ENCODE data around the gene PDE3B.

PDE3B gene

DNA sequence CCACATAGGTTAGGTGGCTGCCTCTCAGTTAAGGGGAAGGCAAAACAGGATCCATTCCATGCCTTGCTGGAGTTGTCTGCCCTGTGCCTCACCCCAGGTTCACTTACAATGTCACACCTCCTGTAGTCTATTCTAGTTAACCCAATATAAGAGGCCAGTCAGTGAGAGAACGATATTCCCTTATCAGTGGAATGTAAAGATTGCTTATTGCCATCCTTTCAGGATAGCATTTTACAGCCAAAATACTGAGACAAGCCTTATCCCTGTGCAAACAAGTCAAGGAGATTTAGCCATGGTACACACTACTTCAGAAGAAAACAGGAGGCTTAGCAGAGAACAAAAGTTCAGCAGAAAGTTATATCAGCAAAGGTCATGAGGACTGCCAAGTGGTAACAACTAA lies 242.9 kb downstream of the PDE3B start:
- DNase-seq (ENCODE audit: low spot score), result no peak

DNA sequence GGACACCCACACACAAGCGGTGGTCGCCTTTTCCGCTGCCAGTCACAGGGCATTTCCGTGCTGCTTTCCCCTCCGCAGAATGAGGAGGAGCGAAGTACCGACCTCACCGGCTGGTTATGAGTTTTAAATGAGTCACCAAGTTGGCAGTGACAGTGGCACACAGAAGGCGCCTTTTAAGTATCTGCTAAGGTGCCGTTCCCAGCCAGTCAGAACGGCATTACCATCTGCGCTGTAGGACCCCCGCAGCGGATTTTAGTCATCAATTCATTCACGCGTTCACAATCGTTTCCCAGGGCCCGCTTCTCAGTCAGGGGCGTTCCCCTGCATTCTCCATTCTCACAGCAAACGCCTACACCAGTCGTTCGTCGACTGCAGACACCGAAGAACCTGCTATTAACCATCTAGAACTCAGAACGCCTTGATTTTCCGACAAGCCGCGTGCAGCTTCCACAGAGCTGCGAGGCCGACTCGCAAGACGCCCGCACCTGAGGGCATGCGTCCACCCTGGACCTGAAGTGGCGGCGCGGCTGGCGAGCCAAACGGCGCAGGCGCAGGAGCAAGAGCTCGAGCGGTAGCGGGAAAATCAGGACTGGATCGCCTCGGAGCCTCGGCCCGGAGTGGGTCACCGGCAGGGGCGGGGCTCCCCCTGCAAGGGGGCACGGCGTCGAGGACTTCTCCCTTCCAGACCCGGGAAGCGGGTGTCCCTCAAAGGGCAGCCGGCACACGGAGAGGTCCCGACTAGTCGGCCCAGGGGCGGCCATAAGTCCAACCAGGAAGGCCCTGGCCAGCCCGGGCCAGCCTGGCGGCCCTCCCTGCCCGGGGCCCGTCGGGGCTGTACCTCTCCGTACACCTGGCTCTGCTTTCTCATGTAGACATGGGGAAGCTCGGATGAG lies 247.8 kb downstream of the PDE3B start:
- DNase-seq (ENCODE audit: low spot score), result peak; percentile 89

GRCh38 chr11:14892036-14892556 lies 248.5 kb downstream of the PDE3B start, which contains the start of gene CYP2R1:
CYP2R1 (minus strand) TSS chr11:14892231; CDS start chr11:14892205, 26 bp downstream.
- peak; percentile 99 for DNase-seq (ENCODE audit: low spot score)

DNA sequence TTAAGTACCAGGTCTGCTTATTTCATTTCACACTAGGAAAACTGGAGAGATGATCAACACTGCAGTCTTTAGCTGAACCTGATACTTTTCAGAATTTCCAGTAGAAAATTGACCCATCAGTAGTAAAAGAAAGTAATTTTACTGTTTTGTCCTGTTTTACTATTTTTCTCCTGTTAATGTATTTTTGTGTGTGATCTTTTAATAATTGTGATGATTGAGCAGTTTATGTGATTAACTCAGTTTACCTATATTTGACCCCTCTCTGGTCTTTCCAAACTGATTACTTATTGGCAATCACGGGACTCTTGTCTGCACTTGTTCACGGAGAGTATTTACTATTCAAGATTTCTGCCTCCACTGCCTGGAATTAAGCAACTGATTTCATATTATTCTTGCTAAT lies 249.0 kb downstream of the PDE3B start:
- no peak for DNase-seq (ENCODE audit: low spot score)

GRCh38 chr11:14894657-14895598 lies 251.3 kb downstream of the PDE3B start:
- no peak for DNase-seq (ENCODE audit: low spot score)

DNA sequence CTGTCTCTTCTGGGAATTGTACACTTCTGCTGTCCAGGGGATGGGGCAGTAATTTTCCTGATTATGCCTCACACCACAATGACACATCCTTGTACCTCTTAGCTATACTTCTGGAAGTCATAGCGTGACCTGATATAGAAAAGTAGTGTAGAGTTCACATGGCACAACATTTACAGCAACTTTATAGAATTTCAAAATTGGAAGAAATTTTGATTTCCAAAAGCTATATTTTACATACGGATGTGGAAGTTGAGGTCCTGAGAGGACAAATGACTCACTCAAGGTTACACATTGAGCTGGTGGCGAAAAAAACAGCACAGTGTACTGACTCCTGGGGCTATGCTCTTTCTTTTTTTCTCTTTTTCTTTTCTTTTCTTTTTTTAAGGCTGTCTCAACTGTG lies 254.8 kb downstream of the PDE3B start:
- DNase-seq (ENCODE audit: low spot score), result no peak

- DNase-seq (ENCODE audit: low spot score), result no peak
Observed at GRCh38 chr11:14898906-14899305, 255.3 kb downstream of the PDE3B start.

- DNase-seq (ENCODE audit: low spot score), result peak; percentile 46
Observed at GRCh38 chr11:14902650-14903350, 259.2 kb downstream of the PDE3B start.

DNA sequence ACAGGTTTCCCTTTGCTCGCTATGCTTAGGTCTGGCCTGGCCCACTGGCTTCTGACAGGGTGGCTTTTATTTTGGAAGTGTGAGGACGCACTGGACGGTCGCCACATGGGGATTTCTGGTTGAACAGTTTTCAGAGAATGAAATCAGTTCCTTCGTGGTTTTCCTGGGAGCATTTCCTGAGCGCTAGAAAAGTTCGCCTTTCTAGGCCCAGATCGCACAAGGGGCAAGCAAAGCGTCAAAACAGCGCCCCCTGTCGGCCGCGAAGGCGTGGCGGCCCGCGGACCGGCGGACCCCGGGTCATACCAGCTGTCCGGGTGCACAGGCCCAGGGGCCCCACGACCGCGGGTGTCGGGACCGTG lies 261.1 kb downstream of the PDE3B start:
- DNase-seq (ENCODE audit: low spot score), result peak; percentile 69

DNA sequence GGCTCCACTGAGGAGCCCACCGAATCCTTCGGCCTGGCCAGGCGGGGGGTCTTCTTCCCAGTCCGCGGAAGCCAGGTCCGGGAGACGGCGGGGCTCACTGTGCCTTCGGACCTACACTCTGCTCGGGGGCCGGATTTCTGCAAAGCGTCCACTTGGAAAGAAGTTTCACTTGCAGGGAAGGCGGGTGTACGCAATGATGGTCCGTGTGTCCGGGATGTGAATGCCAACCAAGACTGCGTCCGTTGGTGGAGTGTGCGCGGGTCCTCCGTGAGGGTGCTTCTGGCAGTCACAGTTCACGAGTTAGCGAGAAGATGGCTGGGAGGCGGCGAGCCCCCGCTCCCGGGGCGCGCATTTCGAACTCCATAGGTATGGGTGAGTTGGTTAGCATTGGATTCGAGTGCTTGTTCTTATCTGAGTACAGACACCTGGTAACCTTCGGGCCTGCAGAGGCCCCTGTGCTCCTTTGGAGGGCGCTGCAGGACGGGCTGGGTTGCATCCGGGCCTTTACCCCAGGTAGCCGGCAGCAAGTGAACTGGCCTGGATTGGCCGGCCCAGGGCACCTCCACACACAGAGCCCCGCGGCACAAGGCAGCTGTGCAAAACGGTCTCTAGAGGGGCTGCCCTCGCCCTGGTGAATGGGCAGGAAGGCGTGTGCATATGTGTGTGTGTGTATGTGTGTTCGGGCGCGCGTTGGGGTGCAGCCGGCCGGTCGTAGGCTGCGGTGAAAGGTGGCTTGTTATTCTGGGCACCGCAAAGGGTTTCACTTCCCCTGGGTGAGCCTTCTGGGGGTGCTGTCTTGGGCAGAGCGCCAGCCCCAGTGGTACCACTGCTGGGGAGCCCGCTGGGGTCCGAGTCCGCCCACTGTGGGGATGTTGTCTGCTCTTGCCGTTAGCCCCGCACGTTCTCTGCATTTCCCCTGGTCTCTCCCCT lies 261.8 kb downstream of the PDE3B start:
- peak; percentile 12 for DNase-seq (ENCODE audit: low spot score)

DNA sequence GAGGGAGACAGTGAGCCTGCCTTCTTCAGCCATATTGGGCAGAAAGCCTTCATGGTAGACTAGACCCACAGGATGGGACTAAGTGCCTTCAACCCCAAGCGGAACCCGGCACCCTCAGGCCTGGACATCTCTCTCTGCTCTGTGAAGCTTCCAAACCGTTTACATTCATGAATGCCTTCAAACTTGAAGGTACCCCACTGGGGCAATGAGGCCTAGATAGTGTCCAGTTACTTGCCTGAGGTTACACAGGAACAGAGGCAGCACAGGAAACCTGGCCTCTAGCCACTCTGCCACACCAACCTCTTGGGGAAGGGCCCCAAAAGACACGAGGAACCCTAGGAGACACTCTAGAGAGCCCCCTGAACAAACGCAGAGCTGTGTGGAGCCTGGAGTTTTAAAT lies 263.0 kb downstream of the PDE3B start:
- DNase-seq (ENCODE audit: low spot score), result no peak

GRCh38 chr11:14906993-14907392 lies 263.4 kb downstream of the PDE3B start:
- no peak for DNase-seq (ENCODE audit: low spot score)

DNA sequence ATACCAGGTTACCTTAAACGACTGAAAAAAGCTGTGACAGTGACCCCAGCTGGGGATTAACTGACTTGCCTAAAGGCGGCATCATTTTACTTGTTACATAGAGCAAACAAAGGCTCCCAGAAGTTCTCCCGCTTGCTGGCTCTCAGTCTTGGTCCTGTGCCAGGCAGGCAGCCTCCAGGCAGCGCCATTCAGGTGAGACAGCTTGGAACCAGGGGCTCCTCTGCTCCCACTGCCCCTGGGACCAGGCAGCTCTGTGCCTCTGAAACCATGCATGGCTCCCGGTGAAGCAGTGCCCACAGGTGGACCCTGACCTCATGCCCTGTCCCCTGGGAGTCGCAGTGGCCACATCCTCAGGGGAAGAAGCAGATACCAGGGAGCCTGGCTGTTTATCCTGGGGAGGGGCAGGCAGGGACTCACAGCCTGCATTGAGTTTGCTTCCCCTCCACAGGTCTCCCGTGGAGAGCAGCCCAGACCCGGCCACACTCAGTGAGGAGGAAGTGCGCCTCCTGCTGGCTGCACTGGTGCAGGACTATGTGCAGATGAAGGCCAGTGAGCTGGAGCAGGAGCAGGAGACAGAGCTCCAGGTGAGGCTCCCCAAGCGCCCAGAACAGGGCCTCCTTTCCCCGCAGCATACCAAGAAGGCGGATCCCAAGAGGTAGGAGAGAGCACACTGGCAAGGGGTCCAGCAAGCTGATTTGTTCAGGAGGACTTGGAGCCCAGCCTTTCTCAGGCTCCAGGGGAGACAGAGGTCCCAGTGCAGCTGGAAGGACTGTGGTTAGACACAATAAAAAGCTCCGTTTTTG lies 264.0 kb downstream of the PDE3B start:
- no peak for DNase-seq (ENCODE audit: low spot score)

GRCh38 chr11:14908214-14908880 lies 264.7 kb downstream of the PDE3B start:
- DNase-seq (ENCODE audit: low spot score), result peak; percentile 43

DNA sequence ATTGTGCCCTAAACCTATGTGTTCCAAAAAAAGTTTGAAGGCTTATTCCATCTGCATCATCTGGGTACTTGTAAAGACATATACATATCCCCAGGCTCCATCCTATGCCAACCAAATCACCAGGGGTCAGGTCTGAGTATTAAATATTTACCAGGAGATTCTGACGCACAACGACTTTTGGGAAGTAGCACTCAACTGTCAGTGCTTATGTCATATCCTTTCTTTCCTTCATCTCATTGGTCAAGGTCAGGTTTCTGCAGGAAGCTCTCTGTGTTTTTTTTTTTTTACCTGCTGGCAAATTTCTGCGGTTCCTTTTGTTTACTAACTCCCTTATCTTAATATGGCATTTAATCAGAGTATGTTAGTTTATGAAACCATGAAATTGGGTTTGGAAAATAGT lies 270.9 kb downstream of the PDE3B start:
- no peak for DNase-seq (ENCODE audit: low spot score)

- DNase-seq (ENCODE audit: low spot score), result no peak
Observed at GRCh38 chr11:14916403-14916802, 272.8 kb downstream of the PDE3B start.

All from AG08395 (cell line).